KOPT-K1 (cell line): ENCODE results near the gene COL27A1.
"Not testable (repeated sequence)": the region's sequence is repeated elsewhere in the genome, so short reads cannot be mapped to it uniquely, and the experiment has no call there.

Experiments used
- H3K27ac ChIP-seq: fragments of 200-600 bp; sonication (generic); 2 replicates; pipeline ENCODE4 v1.5.1; 2016; ENCODE audit warnings: antibody characterized with exemption, mild to moderate bottlenecking, low read depth, low read length; ENCODE audit not compliant: poor library complexity, severe bottlenecking
- H3K36me3 ChIP-seq: fragments of 200-600 bp; sonication (generic); 2 replicates; pipeline ENCODE4 v1.5.1; 2017; ENCODE audit warnings: antibody characterized with exemption, mild to moderate bottlenecking, low read length, moderate library complexity; ENCODE audit not compliant: insufficient read depth
- H3K9me3 ChIP-seq: fragments of 200-600 bp; sonication (generic); 2 replicates; pipeline ENCODE4 v1.5.1; 2017; ENCODE audit warnings: antibody characterized with exemption, low read length, mild to moderate bottlenecking; ENCODE audit not compliant: insufficient read depth, poor library complexity, severe bottlenecking

The COL27A1 gene

DNA sequence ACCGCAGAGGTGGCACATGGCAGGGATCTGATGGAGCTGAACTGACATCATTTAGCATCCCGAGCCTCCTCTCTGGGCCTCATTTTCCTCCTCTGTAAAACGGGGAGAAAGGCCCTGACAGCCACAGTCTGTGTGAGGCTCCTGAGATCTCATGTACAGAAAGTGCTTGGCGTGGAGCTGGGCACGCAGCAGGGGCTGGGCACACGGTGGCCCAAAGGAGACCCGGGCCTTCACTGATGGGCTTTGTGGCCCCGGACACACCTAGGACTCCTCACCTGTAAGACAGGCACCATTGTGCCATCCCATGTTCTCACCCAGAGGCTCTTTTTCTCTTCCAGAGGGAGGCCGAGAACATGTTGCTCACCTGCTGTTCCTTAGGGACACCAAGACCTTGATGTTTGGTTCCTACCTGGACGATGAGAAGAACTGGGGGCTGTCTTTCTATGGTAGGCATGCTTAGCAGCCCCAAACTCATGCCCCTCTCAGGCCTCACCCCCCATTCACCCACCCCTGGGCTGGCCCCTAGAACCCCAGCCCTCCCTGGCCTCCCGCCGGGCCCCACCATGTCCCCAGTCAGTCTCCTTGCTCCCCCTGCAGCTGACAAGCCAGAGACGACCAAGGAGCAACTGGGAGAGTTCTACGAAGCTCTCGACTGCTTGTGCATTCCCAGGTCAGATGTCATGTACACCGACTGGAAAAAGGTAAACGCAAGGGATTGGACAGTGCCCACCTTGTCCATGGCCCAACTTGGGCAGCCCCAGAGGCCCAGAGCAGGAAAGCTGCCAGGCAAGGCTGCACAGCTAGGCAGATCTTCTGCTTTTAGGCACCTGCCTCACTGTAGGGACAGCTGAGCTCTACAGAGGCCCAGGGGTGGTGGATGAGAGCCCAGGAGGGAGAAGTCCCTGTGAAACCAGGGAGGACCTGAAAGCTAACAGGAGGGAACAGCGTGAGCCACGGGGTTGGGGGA is 176.2 kb downstream of the COL27A1 start:
- not testable (repeated sequence) for H3K27ac ChIP-seq, H3K9me3 ChIP-seq
- peaks cover 22% of the 10 kb centered on the region for H3K36me3 ChIP-seq

DNA sequence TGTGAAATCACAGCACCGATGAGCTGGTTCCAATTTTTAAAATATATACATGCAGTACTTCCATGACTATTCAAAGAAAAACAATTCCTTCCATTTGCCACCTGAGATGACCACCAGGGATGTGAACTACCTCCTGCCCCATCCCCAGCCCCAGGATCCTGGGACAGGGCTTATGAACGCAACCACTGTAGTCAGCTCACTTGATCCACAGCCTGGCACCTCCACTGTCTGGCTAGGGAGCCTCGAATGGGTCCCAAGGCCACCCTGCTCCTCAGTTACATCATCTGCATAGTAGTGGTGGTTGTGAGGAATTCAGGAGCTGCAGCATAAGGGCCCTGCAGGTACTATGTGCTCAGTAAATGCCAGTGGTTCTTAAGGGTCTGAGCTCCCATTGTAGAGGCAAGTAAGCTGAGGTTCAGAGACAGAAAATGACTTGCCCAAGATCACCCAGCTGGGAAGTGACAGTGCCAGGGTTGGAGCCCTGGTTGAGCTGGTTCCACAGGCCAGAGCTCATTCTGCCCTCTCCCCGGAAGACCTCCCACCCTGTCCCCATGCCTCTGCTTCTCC is 177.2 kb downstream of the COL27A1 start:
- not testable (repeated sequence) for H3K9me3 ChIP-seq, H3K27ac ChIP-seq
- peaks cover 31% of the 10 kb centered on the region for H3K36me3 ChIP-seq

DNA sequence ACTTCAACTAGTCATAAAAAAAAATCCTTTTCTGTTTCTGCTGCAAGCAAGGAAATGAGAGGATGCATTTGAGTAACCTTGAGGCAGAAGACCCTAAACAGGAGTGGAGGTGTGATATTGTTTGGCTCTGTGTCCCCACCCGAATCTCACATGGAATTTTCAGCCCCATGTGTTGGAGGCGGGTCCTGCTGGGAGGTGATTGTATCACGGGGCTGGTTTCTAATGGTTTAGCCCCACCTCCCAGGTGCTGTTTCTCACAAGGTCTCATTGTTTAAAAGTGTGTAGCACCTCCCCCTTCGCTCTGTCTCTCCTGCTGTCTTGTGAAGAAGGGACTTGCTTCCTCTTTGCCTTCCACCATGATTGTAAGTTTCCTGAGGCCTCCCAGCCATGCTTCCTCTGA is 178.4 kb downstream of the COL27A1 start:
- H3K9me3 ChIP-seq: not testable (repeated sequence)

DNA sequence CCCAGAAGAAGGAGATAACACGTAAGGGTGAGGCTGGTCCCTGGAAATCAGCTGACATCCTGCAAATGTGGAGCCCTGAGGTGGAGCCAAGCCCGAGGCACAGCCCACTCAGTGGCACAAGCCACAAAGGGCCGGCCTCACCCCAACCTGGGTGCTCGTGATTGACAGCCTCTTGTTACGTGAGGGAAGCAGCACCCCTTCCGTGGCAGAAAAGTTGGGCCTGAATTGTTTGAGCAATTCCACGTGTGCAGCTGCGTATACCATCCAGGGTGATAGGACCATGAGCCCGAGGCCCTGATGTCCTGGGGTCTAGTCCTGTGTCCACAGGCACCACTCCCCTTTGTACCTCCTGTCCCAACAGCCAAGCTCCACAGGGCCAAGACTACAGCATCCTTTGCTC is 179.2 kb downstream of the COL27A1 start:
- no peaks in the 10 kb centered on the region for H3K9me3 ChIP-seq
- H3K27ac ChIP-seq: no peak overlapping the region
- H3K36me3 ChIP-seq: peaks cover 50% of the 10 kb centered on the region

More for the DNA sequence above, 178.4 kb downstream of the COL27A1 start:
- peaks cover 43% of the 10 kb centered on the region for H3K36me3 ChIP-seq
- H3K27ac ChIP-seq: not testable (repeated sequence)

DNA sequence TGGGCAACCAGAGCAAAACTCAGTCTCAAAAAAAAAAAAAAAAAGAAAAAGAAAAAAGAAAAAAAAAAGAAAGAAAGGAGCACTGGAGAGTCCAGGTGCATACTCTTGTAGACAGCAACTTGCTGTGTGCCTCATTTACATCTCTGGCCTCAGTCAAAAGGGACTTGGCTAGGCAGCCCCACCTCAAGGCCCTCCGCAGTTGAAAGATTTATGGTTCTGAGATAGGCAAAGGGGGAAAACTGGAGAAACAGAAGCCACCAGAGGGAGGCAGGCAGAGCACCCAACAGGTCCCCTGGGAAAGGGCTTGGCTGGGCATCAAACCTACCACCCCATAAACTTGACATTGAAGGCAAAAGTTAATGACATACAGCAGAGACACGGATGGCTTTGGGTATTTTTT is 180.4 kb downstream of the COL27A1 start:
- H3K27ac ChIP-seq: no peak overlapping the region
- H3K9me3 ChIP-seq: no peaks in the 10 kb centered on the region
- H3K36me3 ChIP-seq: peaks cover 63% of the 10 kb centered on the region

DNA sequence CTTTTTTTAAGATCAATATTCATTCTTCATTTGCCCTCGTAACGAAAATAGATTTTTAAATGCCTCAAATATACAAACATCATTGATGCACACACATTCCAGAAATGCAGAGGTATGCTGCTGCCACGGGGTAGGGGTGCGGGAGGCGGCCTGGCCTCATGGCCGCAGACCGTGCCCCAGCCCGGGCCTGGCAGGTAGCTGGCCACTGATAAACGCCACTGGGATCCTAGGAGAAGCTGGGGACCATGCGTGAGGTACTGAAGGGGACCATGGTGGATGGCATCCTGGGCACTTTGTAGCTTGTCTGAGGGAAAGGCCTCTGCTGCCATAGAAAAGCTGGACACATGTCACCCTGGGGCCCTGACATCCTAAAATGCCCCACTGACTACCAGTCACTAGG is 180.8 kb downstream of the COL27A1 start:
- no peak overlapping the region for H3K27ac ChIP-seq
- peaks cover 67% of the 10 kb centered on the region for H3K36me3 ChIP-seq
- H3K9me3 ChIP-seq: no peaks in the 10 kb centered on the region

DNA sequence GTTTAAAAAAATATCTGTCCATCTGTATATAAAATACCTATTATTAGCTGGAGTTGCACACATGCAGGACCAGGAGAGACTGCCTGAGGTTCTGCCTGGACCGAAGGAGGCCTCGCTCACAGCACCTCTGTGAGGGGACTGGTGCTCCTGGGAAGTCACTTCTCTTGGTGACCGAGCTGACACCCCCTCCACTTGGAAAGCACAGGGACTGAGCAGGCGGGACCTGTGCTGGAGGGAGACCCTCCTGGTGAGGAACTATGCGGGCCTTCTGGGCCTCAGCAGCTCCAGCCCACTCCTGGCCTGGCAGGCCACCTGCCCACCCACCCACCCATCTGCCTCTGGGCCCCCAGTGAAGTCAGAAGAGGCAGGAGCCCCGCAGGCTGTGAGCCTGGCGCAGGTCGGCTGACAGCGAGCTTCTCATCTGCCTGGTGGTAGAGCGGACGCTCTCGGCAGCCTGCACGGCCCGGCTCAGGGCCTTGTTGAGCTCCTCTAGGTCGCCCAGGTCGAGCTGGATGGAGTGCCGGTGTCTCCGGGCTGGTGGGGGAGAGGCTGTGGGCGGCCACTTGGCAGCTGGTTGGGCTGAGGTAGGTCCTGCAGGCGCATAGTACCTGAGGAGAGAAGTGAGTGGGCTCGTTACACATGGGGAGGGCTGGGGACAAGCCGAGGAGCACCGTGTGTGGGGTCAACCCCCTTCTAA is 181.5 kb downstream of the COL27A1 start:
- Histone ChIP-seq H3K36me3 (peaks cover 74% of the 10 kb centered on the region), H3K9me3 (no peaks in the 10 kb centered on the region), H3K27ac (no peak overlapping the region)

DNA sequence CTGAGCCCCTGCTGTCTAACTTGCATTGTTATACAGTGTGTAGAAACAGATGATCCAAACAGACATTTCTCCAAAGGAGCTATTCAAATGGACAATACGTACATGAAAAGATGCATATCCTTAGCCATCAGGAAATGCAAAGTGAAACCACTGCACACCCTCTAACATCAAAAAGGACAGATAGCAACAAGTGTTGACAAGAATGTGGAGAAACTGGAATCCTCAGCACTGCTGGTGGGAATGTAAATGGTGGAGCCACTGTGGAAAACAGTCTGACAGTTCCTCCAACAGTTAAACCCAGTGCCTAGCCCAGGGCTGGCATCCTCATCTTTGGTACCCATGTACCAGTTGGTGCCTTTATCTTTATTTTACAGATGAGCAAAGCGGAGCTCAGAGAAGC is 182.8 kb downstream of the COL27A1 start:
- Histone ChIP-seq H3K27ac (no peak overlapping the region), H3K36me3 (peaks cover 87% of the 10 kb centered on the region), H3K9me3 (no peaks in the 10 kb centered on the region)

DNA sequence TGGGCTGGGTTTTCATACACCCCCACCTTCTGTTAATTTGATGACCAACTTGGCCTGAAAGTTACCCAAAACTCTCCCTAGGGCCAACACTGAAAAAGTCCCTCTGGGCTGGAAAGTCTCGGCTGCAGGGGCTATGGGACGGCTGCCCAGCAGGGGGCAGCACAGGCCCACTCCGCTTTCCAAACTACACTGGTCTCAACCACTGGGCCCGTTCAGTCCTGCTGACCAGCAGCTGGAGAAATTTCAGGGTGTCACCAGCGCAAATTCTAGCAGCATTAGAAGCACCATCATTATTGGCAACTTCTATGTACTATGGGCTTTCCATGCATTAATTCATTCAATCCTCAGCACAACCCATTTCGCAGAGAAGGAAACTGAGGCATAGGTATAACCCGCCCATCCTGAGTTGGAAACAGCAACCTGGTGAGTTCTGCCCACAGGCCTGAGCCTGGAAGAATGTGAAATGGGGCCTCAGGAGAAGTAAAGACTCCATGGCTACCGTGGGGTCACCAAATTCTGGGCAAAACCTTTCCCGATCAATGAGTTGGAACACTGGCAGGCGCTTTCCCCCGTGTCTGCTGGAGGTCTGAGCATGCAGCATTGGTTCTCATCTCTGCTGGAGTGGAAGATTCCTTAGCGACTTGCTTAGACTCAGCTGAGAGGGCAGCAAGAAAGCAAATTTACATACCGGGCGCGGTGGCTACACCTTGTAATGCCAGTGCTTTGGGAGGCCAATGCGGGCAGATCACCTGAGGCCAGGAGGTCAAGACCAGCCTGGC is 184.0 kb downstream of the COL27A1 start:
- no peaks in the 10 kb centered on the region for H3K9me3 ChIP-seq
- H3K36me3 ChIP-seq: peaks cover 97% of the 10 kb centered on the region
- no peak overlapping the region for H3K27ac ChIP-seq

DNA sequence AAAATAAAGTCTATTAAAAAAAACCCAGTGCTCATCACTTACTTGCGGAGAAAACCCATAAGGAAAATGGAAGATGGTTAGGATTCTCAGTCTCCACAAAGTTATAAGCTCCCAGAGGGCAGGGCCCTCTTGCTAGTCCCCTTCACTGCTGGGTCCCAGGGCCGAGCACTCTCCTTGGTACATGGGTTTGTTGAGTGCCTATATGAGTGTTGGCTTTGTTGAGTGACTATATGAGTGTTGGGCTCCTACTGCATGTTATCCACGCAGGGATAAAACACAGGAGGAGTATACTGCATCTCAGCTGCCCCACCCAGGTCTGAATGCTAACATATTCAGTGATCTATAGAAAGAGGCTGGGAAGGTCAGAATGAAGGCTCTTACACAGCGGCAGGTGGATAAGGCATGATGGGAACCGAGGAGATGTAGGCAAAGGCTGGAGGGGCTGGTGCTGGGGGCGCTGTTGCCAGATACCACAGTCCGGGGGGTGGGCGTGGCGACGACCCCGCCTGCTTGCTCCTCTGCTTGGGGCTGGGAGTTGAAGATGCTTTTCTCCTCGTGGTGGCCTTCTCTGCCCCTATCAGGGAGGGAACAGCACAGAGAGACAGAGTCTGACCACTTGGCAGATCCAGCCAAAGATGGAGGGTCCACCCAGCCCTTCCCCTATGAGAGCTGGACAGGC is 186.0 kb downstream of the COL27A1 start:
- no peak overlapping the region for H3K27ac ChIP-seq
- peaks cover 99% of the 10 kb centered on the region for H3K36me3 ChIP-seq
- H3K9me3 ChIP-seq: no peaks in the 10 kb centered on the region

DNA sequence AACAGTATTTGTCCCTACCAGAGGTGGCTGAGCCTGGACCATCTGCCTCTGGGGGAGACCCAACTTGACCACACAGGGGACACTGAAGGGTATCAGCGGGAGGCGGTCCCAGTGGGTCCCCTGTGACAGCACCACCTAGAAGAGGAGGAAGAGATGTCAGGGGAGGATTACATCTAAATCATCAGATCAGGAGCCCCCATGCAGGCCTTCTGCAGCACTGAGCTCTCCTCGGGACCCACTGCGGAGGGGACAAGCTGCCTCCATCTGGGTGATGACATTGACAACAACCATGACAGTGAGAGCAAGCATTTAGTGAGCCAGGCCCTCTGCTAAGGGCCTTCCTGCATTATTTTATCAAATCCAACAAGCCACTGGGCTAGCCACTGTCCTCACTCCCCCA is 186.7 kb downstream of the COL27A1 start:
- Histone ChIP-seq H3K9me3 (no peaks in the 10 kb centered on the region), H3K27ac (no peak overlapping the region), H3K36me3 (peaks cover 100% of the 10 kb centered on the region)

DNA sequence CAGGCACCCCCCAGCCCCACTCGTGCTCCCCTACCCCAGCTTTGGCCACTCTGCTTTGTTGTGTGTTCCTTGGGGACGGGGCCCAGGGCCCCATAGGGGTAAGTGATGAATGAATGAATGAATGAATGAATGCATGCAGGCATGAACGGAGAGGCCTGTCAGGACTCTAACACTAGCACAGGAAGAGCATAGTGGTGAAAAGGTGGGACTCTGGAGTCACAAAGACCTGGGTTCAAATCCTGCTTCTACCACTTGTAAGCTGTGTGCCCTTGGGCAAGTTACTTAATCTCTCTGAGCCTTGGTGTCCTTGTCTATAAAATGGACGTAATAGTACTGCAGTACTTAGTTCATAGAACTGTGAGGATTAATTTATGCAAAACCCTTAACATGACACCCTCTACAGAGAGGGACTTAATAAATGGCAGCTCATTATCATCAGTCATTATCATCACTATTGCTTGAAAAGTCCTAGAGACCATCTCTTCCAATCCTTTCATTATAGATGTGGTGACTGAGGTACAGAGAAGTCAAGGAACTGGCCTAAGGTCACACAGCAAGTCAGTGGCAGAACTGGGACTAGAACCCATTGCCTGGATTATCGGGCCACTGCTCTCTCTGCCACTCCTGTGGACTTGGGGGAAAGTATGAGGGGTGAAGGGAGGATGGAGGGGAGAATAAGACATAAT is 187.6 kb downstream of the COL27A1 start:
- no peaks in the 10 kb centered on the region for H3K9me3 ChIP-seq
- H3K27ac ChIP-seq: no peak overlapping the region
- peaks cover 100% of the 10 kb centered on the region for H3K36me3 ChIP-seq

DNA sequence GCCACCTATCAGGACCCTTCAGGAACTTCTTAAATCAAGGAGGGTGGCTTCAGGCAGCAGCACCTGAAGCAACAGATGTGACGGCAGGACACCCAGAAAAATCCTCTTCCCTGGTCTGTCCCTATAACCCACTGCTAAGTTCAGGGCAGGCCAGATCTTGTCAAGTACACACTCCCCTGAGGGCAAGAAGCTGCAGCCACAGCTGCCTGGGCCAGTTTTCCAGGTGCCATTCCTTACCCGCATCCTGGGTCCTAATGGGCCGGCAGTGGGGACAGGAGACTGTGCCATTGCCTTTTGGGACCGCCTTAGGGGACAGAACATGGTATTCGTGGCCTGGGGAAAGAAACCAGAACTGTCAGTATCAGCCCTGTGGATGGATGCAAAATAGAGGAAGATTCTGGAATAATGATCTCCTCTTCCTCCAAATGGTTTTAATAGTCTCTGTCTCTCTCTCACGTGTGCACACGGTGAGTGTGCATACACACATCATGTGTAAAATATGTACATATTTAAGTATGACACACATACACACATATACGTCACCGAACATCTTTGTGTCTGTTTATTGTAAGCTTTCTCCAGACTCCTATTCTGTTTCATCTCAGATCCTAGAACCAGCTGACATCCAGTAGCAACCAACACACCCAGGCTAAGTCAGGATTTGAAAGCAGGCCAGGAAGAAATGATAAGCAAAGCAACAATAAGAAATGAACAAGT is 188.3 kb downstream of the COL27A1 start:
- H3K9me3 ChIP-seq: no peaks in the 10 kb centered on the region
- peaks cover 100% of the 10 kb centered on the region for H3K36me3 ChIP-seq
- no peak overlapping the region for H3K27ac ChIP-seq
